T follicular helper cell (primary cell): ENCODE measurements around the gene CNGB1.
"Not testable (repeated sequence)": the region's sequence is repeated elsewhere in the genome, so short reads cannot be mapped to it uniquely, and the experiment has no call there.

Experiments used
- DNase-seq: peaks from one replicate; pipeline ENCODE4 v3.0.0-alpha.2; 2020; ENCODE audit warnings: low read depth

CNGB1 gene

GRCh38 chr16:57906382-57907316, 64.3 kb downstream of the CNGB1 start:
- DNase-seq: peak; percentile 7

- no peak for DNase-seq
Measured at GRCh38 chr16:57904101-57904500, 66.8 kb downstream of the CNGB1 start.

GRCh38 chr16:57903656-57904055, 67.3 kb downstream of the CNGB1 start:
- no peak for DNase-seq

GRCh38 chr16:57901480-57902069, 69.4 kb downstream of the CNGB1 start:
- no peak for DNase-seq

- no peak for DNase-seq
Measured at GRCh38 chr16:57900796-57901479, 70.0 kb downstream of the CNGB1 start.

GRCh38 chr16:57899771-57900661, 70.9 kb downstream of the CNGB1 start:
- DNase-seq: peak; percentile 62

GRCh38 chr16:57898961-57899360, 72.0 kb downstream of the CNGB1 start:
- no peak for DNase-seq

GRCh38 chr16:57897996-57898395, 72.9 kb downstream of the CNGB1 start:
- DNase-seq: no peak

GRCh38 chr16:57897053-57897784, 73.7 kb downstream of the CNGB1 start:
- DNase-seq: no peak

- DNase-seq: not testable (repeated sequence)
Measured at GRCh38 chr16:57895081-57895547, 75.8 kb downstream of the CNGB1 start.

- no peak for DNase-seq
Measured at GRCh38 chr16:57894390-57895080, 76.4 kb downstream of the CNGB1 start.

- DNase-seq: no peak
Measured at GRCh38 chr16:57893559-57894389, 77.2 kb downstream of the CNGB1 start.

- DNase-seq: no peak
Measured at GRCh38 chr16:57893217-57893558, 77.7 kb downstream of the CNGB1 start.

- no peak for DNase-seq
Measured at GRCh38 chr16:57892447-57893096, 78.4 kb downstream of the CNGB1 start.

- DNase-seq: no peak
Measured at GRCh38 chr16:57892041-57892440, 78.9 kb downstream of the CNGB1 start.

- no peak for DNase-seq
Measured at GRCh38 chr16:57890752-57891111, 80.2 kb downstream of the CNGB1 start.

- no peak for DNase-seq
Measured at GRCh38 chr16:57889960-57890751, 80.8 kb downstream of the CNGB1 start.

- no peak for DNase-seq
Measured at GRCh38 chr16:57889522-57889921, 81.4 kb downstream of the CNGB1 start.
